Lower lobe of right lung (tissue), 2 donors: ENCODE results near the gene FIGNL2. TPM values are rescaled to one million over a fixed set of nuclear protein-coding genes. Genes with fewer than 3 reads are reported as not detected.

Experiments used
- ATAC-seq, 2 donors: fragments of 200-7000 bp; cut with Tn5 transposase; one replicate each; pipeline ENCODE4 v1.9.1; 2020 to 2022; ENCODE audit warnings: mild to moderate bottlenecking in 2 of 2, moderate library complexity in 2 of 2
- DNase-seq: peaks from one replicate; pipeline ENCODE4 v3.0.0-alpha.2; 2020
- H3K27ac ChIP-seq: fragments of 200-600 bp; one replicate; pipeline ENCODE4 v1.8.0; 2022
- H3K27me3 ChIP-seq: fragments of 200-600 bp; one replicate; pipeline ENCODE4 v1.8.0; 2022; ENCODE audit warnings: low read depth
- H3K36me3 ChIP-seq: fragments of 200-600 bp; one replicate; pipeline ENCODE4 v1.8.0; 2022; ENCODE audit warnings: mild to moderate bottlenecking
- H3K4me1 ChIP-seq: fragments of 200-600 bp; one replicate; pipeline ENCODE4 v1.8.0; 2022
- H3K4me3 ChIP-seq: fragments of 200-600 bp; one replicate; pipeline ENCODE4 v1.8.0; 2022; ENCODE audit warnings: mild to moderate bottlenecking
- H3K9me3 ChIP-seq: fragments of 200-600 bp; one replicate; pipeline ENCODE4 v1.8.0; 2022
- intact Hi-C: fragments of 100-400 bp; cut with DNase I; formaldehyde crosslinking; loops from one replicate; pipeline ENCODE4 v1.11.0; 2022
- total RNA-seq: library from RNA; stranded (reverse); fragmentation: NEBNext Ultra II Directional; extraction: Animal tissue kit (Norgen Biotek cat#: 25700); gene quantifications from one replicate; pipeline ENCODE4 v1.2.1, GENCODE V29; 2021
- TF ChIP-seq, protein P1 (sequence below): fragments of 200-600 bp; IDR thresholded peaks from one replicate; pipeline ENCODE4 v1.8.0; 2022; ENCODE audit warnings: antibody characterized with exemption, mild to moderate bottlenecking
- donor health status: DM: no; HTN: yes; CAD: no; lungs with severe emphysema.

Gene FIGNL2
- total RNA-seq, 1 donor from 2014 or later, result 0.95 TPM

DNA sequence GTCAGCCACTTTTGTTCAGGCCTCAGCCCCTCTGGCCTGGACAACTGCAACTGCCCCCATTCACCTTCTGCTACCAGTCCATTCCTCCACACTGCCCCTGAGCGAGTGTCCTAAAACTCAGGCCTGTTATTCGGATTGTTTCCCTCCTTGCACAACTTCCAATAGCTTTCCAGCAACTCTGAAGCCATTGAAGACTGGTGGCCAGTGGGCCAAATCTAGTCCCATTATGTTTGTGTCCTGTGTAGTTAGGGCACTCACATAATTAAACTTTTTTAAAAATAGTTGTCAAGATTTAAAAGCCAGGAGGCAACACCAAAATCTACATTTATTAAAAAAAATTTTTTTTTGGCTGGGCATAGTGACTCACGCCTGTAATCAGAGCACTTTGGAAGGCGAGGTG lies 17.8 kb upstream of the FIGNL2 start:
- Histone ChIP-seq H3K36me3 (no peaks in the 10 kb centered on the region), H3K27ac (no peak overlapping the region), H3K4me1 (peaks cover 51% of the 10 kb centered on the region), H3K27me3 (peaks cover 55% of the 10 kb centered on the region), H3K4me3 (no peak overlapping the region), H3K9me3 (no peaks in the 10 kb centered on the region)
- ATAC-seq, result no peak
- DNase-seq, result peak; percentile 14
- TF ChIP-seq, protein P1, sequence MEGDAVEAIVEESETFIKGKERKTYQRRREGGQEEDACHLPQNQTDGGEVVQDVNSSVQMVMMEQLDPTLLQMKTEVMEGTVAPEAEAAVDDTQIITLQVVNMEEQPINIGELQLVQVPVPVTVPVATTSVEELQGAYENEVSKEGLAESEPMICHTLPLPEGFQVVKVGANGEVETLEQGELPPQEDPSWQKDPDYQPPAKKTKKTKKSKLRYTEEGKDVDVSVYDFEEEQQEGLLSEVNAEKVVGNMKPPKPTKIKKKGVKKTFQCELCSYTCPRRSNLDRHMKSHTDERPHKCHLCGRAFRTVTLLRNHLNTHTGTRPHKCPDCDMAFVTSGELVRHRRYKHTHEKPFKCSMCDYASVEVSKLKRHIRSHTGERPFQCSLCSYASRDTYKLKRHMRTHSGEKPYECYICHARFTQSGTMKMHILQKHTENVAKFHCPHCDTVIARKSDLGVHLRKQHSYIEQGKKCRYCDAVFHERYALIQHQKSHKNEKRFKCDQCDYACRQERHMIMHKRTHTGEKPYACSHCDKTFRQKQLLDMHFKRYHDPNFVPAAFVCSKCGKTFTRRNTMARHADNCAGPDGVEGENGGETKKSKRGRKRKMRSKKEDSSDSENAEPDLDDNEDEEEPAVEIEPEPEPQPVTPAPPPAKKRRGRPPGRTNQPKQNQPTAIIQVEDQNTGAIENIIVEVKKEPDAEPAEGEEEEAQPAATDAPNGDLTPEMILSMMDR, result no peak
- intact Hi-C loops, result no loop called here

DNA sequence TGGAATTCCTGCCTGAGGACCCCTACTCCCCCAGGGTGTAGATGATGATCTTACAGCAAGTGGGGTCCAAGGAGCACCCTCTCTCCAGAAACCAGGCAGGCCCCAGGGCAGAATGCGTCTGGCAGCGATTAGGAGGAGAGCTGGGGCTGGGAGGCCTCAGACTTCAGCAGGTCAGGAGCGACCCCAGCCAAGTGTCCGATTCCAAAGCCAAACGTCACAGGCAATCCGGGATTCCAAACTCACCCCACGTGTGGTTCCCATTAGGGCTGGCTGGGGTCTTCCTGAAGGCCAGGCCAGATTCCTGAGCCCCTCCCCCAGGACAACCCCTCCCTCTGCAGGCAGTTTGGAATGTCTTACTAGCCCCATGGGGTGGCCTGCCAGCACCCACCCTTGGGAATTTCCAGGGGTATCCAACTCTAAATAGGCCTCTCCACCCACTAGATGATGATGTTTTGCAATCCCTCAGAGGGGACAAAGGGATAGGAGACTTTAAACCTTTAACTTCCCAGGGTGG lies 17.3 kb upstream of the FIGNL2 start:
- intact Hi-C loops, result no loop called here
- Histone ChIP-seq H3K27me3 (peaks cover 54% of the 10 kb centered on the region), H3K9me3 (no peaks in the 10 kb centered on the region), H3K27ac (no peak overlapping the region), H3K4me3 (no peak overlapping the region), H3K4me1 (peaks cover 46% of the 10 kb centered on the region), H3K36me3 (no peaks in the 10 kb centered on the region)
- TF ChIP-seq, protein P1, result no peak
- ATAC-seq (no peak), DNase-seq (peak; percentile 39)

DNA sequence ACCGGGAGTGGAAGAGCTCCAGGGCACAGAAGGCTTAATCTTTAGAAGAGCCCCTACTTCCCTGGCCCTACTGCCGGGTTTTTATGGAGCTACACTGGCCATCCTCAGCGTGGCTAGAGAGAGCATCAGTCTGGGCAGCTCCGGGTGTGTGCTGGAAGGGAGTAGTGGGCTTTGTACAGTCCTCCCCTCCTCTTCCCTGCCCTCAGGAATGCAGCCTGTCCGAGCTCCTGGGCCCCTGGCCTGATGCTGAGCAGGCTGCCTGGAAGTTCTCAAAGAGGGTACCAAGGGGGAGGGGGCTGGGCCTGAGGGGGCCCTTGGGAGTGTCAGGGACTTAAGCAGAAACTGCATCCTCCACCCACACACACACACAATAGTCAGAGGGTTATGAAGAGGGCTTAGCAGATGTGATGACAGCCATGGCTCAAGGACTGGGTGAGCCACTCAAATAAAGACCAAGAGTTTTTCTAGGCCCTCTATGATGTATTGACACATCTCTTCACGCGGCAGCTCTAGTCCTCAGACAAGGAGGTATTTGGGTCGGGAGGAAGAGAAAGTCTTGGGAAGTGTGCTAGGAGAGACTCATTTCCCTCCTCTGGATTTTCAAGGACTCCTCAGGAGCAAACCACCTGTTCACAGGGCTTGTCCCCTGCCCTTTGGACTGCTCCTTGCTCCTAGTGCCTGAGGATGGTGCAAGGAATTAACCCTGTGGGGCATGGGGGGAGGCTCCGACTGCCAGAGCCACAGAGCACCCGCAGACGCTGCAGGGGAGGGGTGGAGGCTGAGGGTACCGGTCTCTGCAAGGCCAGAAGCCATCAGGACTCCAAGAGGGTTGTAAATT lies 16.5 kb upstream of the FIGNL2 start:
- intact Hi-C loops, result no loop called here
- Histone ChIP-seq H3K27ac (no peak overlapping the region), H3K4me3 (peak overlapping the region; percentile 43), H3K4me1 (peaks cover 38% of the 10 kb centered on the region), H3K9me3 (no peaks in the 10 kb centered on the region), H3K27me3 (peaks cover 54% of the 10 kb centered on the region), H3K36me3 (no peaks in the 10 kb centered on the region)
- ATAC-seq, result peak in 1 of 2 donors; percentile 38
- TF ChIP-seq, protein P1, result no peak
- DNase-seq, result no peak

DNA sequence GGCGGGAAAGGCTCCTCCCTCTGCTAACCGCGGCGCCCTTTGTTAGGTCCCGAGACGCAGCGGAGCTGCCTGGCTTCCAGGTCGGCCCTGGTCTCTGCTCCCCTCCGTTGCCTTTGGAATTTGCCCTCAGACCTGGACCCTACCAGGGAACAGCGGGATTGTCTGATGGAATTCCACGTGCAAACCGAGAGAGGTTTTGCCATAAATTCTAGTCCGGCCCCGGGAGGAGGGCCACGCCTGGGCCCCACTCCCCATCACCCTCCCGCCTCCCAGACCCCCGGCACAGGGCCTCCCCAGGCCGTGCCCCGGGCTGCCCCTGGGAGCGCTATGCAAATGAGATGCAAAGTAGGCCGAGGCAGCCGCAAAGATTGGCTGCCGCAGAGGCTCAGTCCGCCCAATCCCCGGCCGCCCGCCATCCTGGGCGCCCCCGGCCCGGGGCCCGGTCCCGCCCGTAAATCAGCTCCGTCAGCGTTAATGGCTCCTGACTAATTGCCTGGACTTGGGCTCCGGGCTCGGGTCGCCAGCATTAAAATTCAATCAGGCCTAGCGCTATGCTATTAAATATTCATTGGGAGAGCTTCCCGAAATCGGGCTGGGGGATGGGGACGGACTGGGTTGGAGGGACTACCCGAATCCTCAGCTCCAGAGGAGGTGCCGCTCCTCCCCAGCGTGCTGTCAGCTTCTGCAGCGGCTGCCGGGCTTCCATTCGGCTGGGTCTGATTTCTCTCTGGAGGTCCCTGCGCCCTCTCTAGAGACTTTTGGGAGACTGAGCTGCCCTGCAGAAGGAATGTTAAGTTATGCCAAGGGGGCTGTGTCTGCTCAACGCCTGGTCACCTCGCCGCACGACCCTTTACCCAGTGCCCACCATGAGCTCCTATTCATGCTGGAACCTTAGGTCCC lies 15.7 kb upstream of the FIGNL2 start:
- Histone ChIP-seq H3K9me3 (no peaks in the 10 kb centered on the region), H3K4me3 (peak overlapping the region; percentile 43), H3K27ac (no peak overlapping the region), H3K27me3 (peaks cover 48% of the 10 kb centered on the region), H3K4me1 (peaks cover 29% of the 10 kb centered on the region), H3K36me3 (no peaks in the 10 kb centered on the region)
- peak; percentile 35 to 40 for ATAC-seq
- no peak for DNase-seq
- intact Hi-C loops, result no loop called here
- TF ChIP-seq, protein P1, result no peak

DNA sequence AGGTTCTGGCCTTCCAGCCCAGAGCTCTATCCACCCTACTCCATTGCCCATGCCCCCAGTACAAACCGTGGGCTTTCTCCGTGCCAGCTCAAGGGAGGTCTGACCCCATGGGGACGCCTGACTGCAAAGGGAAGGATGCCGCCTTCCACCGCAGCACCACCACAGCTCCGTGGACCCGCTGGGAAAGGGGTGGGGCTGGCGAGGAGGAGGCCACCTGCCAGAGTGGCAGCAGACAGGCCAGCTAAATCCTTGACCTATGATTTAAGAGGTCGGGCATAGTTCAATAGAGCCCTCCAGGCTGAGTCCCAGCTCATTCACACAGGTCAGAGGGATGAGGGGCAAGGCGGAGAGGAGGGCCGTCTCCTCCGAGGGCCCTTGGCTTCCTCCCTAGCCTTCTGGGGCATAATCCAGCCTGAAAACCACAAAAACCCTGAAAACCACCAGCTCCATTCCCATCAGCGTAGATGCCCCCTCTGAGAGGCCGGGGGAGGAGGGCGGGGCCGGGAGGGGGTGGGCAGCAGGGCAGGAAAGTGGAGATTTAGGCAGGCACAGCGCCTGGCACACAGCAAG lies 14.9 kb upstream of the FIGNL2 start:
- intact Hi-C loops, result no loop called here
- Histone ChIP-seq H3K9me3 (no peaks in the 10 kb centered on the region), H3K27me3 (peaks cover 42% of the 10 kb centered on the region), H3K4me1 (peaks cover 22% of the 10 kb centered on the region), H3K27ac (no peak overlapping the region), H3K4me3 (peak overlapping the region; percentile 43), H3K36me3 (no peaks in the 10 kb centered on the region)
- ATAC-seq (peak in 1 of 2 donors; percentile 22), DNase-seq (no peak)
- TF ChIP-seq, protein P1, result no peak
